Caco-2 (cell line): Measurements from ENCODE around the gene RAB3C. TPM values are rescaled to one million over a fixed set of nuclear protein-coding genes. Genes with fewer than 3 reads are reported as not detected.

Source experiments
- BruUV-seq: library from RNA; stranded (reverse); fragments of 400-500 nt; replicated peaks from 2 replicates; lab custom pipeline; 2021; lab: Mats Ljungman, UMichigan
- CTCF ChIA-PET: fragments of 300-600 bp; sonication (Branson Sonifier 250); formaldehyde crosslinking; loops from one replicate; lab custom pipeline; 2022; ENCODE audit warnings: antibody characterized with exemption; lab: Charles Lee
- POLR2A ChIA-PET: fragments of 300-600 bp; sonication (Branson Sonifier 250); formaldehyde crosslinking; loops from one replicate; lab custom pipeline; 2022; ENCODE audit warnings: antibody characterized with exemption; lab: Charles Lee
- DNase-seq, 2 experiments: peaks; one replicate each; pipeline versions ENCODE4 v3.0.0 to v3.0.0-alpha.2; 2020 to 2022
- H3K27me3 ChIP-seq: replicated peaks from 2 replicates; pipeline ENCODE4 v1.6.0; 2011; ENCODE audit warnings: low read length; ENCODE audit not compliant: control insufficient read depth, insufficient read depth
- H3K36me3 ChIP-seq: 2 replicates; pipeline ENCODE4 v1.5.1; 2011; ENCODE audit warnings: low read length; ENCODE audit not compliant: control insufficient read depth, insufficient read depth
- H3K4me1 ChIP-seq: fragments of 250-450 bp; sonication (Bioruptor Pico); 2 replicates; pipeline ENCODE4 v1.5.1; 2020; ENCODE audit warnings: mild to moderate bottlenecking
- H3K4me3 ChIP-seq: 2 replicates; pipeline ENCODE4 v1.5.1; 2011; ENCODE audit warnings: low read depth, mild to moderate bottlenecking, control low read depth, low read length
- H3K9me3 ChIP-seq: fragments of 250-450 bp; sonication (Bioruptor Pico); 2 replicates; pipeline ENCODE4 v1.5.1; 2020; ENCODE audit warnings: mild to moderate bottlenecking, moderate library complexity
- H3K27ac Mint-ChIP-seq: one replicate; pipeline ENCODE4 v1.8.0; 2022; ENCODE audit warnings: mixed read lengths; ENCODE audit not compliant: unreplicated experiment
- H3K27me3 Mint-ChIP-seq: one replicate; pipeline ENCODE4 v1.8.0; 2022; ENCODE audit warnings: mixed read lengths; ENCODE audit not compliant: insufficient read depth, unreplicated experiment
- H3K36me3 Mint-ChIP-seq: one replicate; pipeline ENCODE4 v1.8.0; 2022; ENCODE audit warnings: mild to moderate bottlenecking, mixed read lengths; ENCODE audit not compliant: insufficient read depth, unreplicated experiment
- H3K4me1 Mint-ChIP-seq: one replicate; pipeline ENCODE4 v1.8.0; 2022; ENCODE audit warnings: low read depth, mixed read lengths; ENCODE audit not compliant: unreplicated experiment
- H3K4me3 Mint-ChIP-seq: one replicate; pipeline ENCODE4 v1.8.0; 2022; ENCODE audit warnings: mild to moderate bottlenecking, moderate library complexity, mixed read lengths; ENCODE audit not compliant: unreplicated experiment
- H3K9me3 Mint-ChIP-seq: one replicate; pipeline ENCODE4 v1.8.0; 2022; ENCODE audit warnings: mixed read lengths; ENCODE audit not compliant: unreplicated experiment
- intact Hi-C: fragments of 100-400 bp; cut with micrococcal nuclease; formaldehyde crosslinking; loops from one replicate; pipeline ENCODE4 v1.10.0; 2022; ENCODE audit not compliant: unreplicated experiment
- total RNA-seq: library from RNA; stranded (reverse); gene quantifications from 2 replicates; pipeline ENCODE4 v1.2.3, GENCODE V29; 2022
- TF ChIP-seq, protein P1 (sequence below), 2 experiments: fragments of 200-600 bp in 1 of 2; IDR thresholded peaks; 1 replicate in 1 of 2; 2 replicates in 1 of 2; pipeline versions ENCODE4 v1.5.1 to v1.8.0; 2011 to 2022; ENCODE audit warnings: antibody characterized with exemption in 1 of 2, control low read depth in 1 of 2, inconsistent platforms in 1 of 2, low read depth in 1 of 2, low read length in 1 of 2, mild to moderate bottlenecking in 1 of 2, moderate library complexity in 1 of 2; ENCODE audit not compliant: insufficient read depth in 1 of 2, severe bottlenecking in 1 of 2, unreplicated experiment in 1 of 2

The RAB3C gene
- total RNA-seq, 1 experiment from 2014 or later = not detected

DNA sequence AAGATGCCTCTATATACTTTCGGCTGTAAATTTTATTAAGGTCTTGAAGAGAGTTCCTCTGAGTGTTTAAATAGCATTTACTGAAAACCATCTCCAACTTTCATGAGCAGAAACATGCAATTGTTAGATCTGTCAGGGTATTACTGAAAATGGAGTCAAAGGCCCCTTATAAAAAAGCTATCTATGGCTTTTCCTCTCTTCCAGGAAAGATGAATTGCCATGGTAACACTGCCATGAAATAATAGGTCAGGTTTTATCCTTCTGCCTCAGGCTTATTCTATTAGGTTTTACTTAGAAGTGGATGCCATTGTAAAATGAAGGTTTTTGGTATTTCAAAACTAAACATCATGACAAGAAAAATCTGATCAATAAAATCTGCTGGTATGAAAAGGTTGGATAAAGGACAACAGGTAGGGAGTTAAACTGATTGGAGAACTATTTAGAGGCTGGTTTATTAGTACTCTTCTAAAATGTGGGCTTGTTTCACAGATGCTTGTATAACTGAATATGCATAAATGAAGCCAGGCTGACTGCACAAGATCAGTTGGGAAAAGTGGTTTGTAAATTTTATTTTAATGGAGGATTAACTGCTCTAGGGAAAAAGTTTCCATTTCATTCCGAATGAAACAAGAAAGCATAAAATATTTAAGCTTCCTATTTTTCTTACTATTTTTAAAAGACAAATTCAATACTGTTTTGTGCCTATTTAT, 135.5 kb downstream of the RAB3C start:
- Histone ChIP-seq H3K4me3 (no peak overlapping the region), H3K9me3 (no peaks in the 10 kb centered on the region), H3K36me3 (no peaks in the 10 kb centered on the region), H3K4me1 (no peaks in the 10 kb centered on the region), H3K27me3 (no peaks in the 10 kb centered on the region)
- ChIA-PET POLR2A (no interaction called here), CTCF (no interaction called here)
- peaks cover 17% of the 10 kb centered on the region for H3K27me3 Mint-ChIP-seq
- intact Hi-C loops = no loop called here
- TF ChIP-seq, protein P1, sequence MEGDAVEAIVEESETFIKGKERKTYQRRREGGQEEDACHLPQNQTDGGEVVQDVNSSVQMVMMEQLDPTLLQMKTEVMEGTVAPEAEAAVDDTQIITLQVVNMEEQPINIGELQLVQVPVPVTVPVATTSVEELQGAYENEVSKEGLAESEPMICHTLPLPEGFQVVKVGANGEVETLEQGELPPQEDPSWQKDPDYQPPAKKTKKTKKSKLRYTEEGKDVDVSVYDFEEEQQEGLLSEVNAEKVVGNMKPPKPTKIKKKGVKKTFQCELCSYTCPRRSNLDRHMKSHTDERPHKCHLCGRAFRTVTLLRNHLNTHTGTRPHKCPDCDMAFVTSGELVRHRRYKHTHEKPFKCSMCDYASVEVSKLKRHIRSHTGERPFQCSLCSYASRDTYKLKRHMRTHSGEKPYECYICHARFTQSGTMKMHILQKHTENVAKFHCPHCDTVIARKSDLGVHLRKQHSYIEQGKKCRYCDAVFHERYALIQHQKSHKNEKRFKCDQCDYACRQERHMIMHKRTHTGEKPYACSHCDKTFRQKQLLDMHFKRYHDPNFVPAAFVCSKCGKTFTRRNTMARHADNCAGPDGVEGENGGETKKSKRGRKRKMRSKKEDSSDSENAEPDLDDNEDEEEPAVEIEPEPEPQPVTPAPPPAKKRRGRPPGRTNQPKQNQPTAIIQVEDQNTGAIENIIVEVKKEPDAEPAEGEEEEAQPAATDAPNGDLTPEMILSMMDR (IDR thresholded peaks at IDR 0.05; ENCODE audit: insufficient read depth in 1 of 2, low read depth in 1 of 2, low read length in 1 of 2, severe bottlenecking in 1 of 2, unreplicated experiment in 1 of 2) = no peak
- BruUV-seq = no TSS peak
- no peak for DNase-seq
- H3K4me3 Mint-ChIP-seq = no peak overlapping the region
- H3K27ac Mint-ChIP-seq = no peak overlapping the region
- no peaks in the 10 kb centered on the region for H3K4me1 Mint-ChIP-seq
- peaks cover 10% of the 10 kb centered on the region for H3K9me3 Mint-ChIP-seq
- no peaks in the 10 kb centered on the region for H3K36me3 Mint-ChIP-seq

DNA sequence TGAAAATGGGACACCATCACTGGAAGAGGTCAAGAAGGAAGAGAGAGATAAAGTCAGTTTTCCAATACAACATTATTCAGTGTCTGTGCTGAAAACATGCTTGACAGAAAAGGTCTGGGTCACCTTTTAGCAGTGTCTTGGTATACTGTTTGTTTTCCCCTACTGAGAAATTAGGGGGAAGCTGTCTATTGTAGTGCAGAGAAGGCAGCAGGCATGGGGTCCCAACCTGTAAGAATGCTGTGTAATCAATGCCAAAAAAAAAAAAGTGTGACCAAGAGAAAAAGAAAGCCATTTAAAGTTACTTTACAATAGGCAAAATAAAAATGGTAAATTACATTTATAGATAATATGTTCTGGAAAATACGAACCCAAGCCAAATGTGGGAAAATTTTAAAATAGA, 139.3 kb downstream of the RAB3C start:
- Mint-ChIP-seq H3K9me3 (no peaks in the 10 kb centered on the region), H3K4me1 (no peaks in the 10 kb centered on the region), H3K27me3 (peaks cover 7% of the 10 kb centered on the region), H3K4me3 (no peak overlapping the region), H3K36me3 (no peaks in the 10 kb centered on the region), H3K27ac (no peak overlapping the region)
- CTCF ChIA-PET = no interaction called here
- Histone ChIP-seq H3K27me3 (no peaks in the 10 kb centered on the region), H3K4me3 (no peak overlapping the region), H3K4me1 (no peaks in the 10 kb centered on the region), H3K36me3 (no peaks in the 10 kb centered on the region), H3K9me3 (no peaks in the 10 kb centered on the region)
- intact Hi-C loops = no loop called here
- POLR2A ChIA-PET = no interaction called here
- DNase-seq = no peak
- TF ChIP-seq, protein P1 (IDR thresholded peaks at IDR 0.05; ENCODE audit: insufficient read depth in 1 of 2, low read depth in 1 of 2, low read length in 1 of 2, severe bottlenecking in 1 of 2, unreplicated experiment in 1 of 2) = no peak
- BruUV-seq = no TSS peak

- H3K36me3 ChIP-seq = no peaks in the 10 kb centered on the region
- intact Hi-C loops = no loop called here
- H3K4me1 ChIP-seq = peaks cover 7% of the 10 kb centered on the region; the same call in 1 of the 2 replicates
- Mint-ChIP-seq H3K4me3 (no peak overlapping the region), H3K36me3 (no peaks in the 10 kb centered on the region), H3K4me1 (peaks cover 14% of the 10 kb centered on the region), H3K27me3 (peaks cover 4% of the 10 kb centered on the region), H3K9me3 (peaks cover 12% of the 10 kb centered on the region), H3K27ac (no peak overlapping the region)
- TF ChIP-seq, protein P1 (IDR thresholded peaks at IDR 0.05; ENCODE audit: insufficient read depth in 1 of 2, low read depth in 1 of 2, low read length in 1 of 2, severe bottlenecking in 1 of 2, unreplicated experiment in 1 of 2) = no peak
- no peak for DNase-seq
- BruUV-seq = no TSS peak
- ChIA-PET POLR2A (no interaction called here), CTCF (no interaction called here)
- H3K27me3 ChIP-seq = no peaks in the 10 kb centered on the region
- no peak overlapping the region for H3K4me3 ChIP-seq
- H3K9me3 ChIP-seq = no peaks in the 10 kb centered on the region
Measured at GRCh38 chr5:58724992-58725391, 142.1 kb downstream of the RAB3C start.
